IMR-90 (cell line): ENCODE data around the gene MSH4. TPM values are rescaled to one million over a fixed set of nuclear protein-coding genes. Genes with fewer than 3 reads are reported as not detected.
"Not testable (repeated sequence)": the region's sequence is repeated elsewhere in the genome, so short reads cannot be mapped to it uniquely, and the experiment has no call there.

Experiments
- ATAC-seq: fragments of 200-7000 bp; cut with Tn5 transposase; 2 replicates; pipeline ENCODE4 v1.9.1; 2020; ENCODE audit warnings: low read depth, mild to moderate bottlenecking, moderate library complexity
- BruUV-seq: library from RNA; stranded (reverse); fragments of 400-500 nt; replicated peaks from 2 replicates; lab custom pipeline; 2021; lab: Mats Ljungman, UMichigan
- CTCF ChIA-PET: fragments of 300-600 bp; formaldehyde crosslinking; extraction: SDS; loops from one replicate; lab custom pipeline; 2021; ENCODE audit warnings: antibody characterized with exemption; lab: Yijun Ruan, JAX
- POLR2A ChIA-PET: fragments of 300-600 bp; sonication (Branson Sonifier 250); formaldehyde crosslinking; loops from one replicate; lab custom pipeline; 2022; ENCODE audit warnings: antibody characterized with exemption; ENCODE audit not compliant: unreplicated experiment; lab: Charles Lee
- DNase-seq: peaks from one replicate; pipeline ENCODE4 v3.0.0; 2013
- H2AFZ ChIP-seq: replicated peaks from 2 replicates; pipeline ENCODE3; 2013; ENCODE audit warnings: low read length, mild to moderate bottlenecking; ENCODE audit not compliant: poor library complexity
- H2AK5ac ChIP-seq: 2 replicates; pipeline ENCODE4 v1.6.1; 2013; ENCODE audit warnings: low read depth, low read length, inconsistent platforms
- H2AK9ac ChIP-seq: replicated peaks from 2 replicates; pipeline ENCODE3; 2013; ENCODE audit warnings: mild to moderate bottlenecking, low read depth, low read length, moderate library complexity; ENCODE audit not compliant: poor library complexity
- H2BK120ac ChIP-seq: 2 replicates; pipeline ENCODE4 v1.6.1; 2013; ENCODE audit warnings: low read depth, low read length, inconsistent platforms
- H2BK15ac ChIP-seq: 3 replicates; pipeline ENCODE4 v1.6.1; 2013; ENCODE audit warnings: low read depth, low read length, inconsistent platforms
- H2BK20ac ChIP-seq: 2 replicates; pipeline ENCODE4 v1.6.1; 2013; ENCODE audit warnings: low read depth, mild to moderate bottlenecking, inconsistent platforms, low read length, moderate library complexity
- H2BK5ac ChIP-seq: 2 replicates; pipeline ENCODE4 v1.6.1; 2013; ENCODE audit warnings: mild to moderate bottlenecking, low read depth, low read length, inconsistent platforms; ENCODE audit not compliant: poor library complexity, severe bottlenecking
- H3K14ac ChIP-seq: replicated peaks from 2 replicates; pipeline ENCODE4 v1.6.1; 2013; ENCODE audit warnings: low read depth, low read length, inconsistent platforms
- H3K18ac ChIP-seq: 2 replicates; pipeline ENCODE4 v1.6.1; 2013; ENCODE audit warnings: low read depth, low read length, control low read depth
- H3K23ac ChIP-seq: 2 replicates; pipeline ENCODE4 v1.6.1; 2013; ENCODE audit warnings: low read depth, low read length, inconsistent platforms
- H3K27ac ChIP-seq: 2 replicates; pipeline ENCODE4 v1.5.1; 2013; ENCODE audit warnings: mild to moderate bottlenecking, control low read depth, low read length; ENCODE audit not compliant: insufficient read depth
- H3K27me3 ChIP-seq: 2 replicates; pipeline ENCODE4 v1.6.1; 2013; ENCODE audit warnings: low read length; ENCODE audit not compliant: control insufficient read depth, insufficient read depth
- H3K36me3 ChIP-seq: 2 replicates; pipeline ENCODE4 v1.6.1; 2013; ENCODE audit warnings: low read length, mixed read lengths; ENCODE audit not compliant: control insufficient read depth, insufficient read depth
- H3K4ac ChIP-seq: 2 replicates; pipeline ENCODE4 v1.6.1; 2013; ENCODE audit warnings: low read depth, low read length, inconsistent platforms
- H3K4me1 ChIP-seq: 2 replicates; pipeline ENCODE4 v1.6.1; 2013; ENCODE audit warnings: low read length, mixed read lengths; ENCODE audit not compliant: control insufficient read depth, insufficient read depth
- H3K4me2 ChIP-seq: 2 replicates; pipeline ENCODE4 v1.6.1; 2013; ENCODE audit warnings: low read depth, mild to moderate bottlenecking, control low read depth, low read length, moderate library complexity
- H3K4me3 ChIP-seq: 2 replicates; pipeline ENCODE4 v1.5.1; 2013; ENCODE audit warnings: low read depth, mild to moderate bottlenecking, control low read depth, low read length, moderate library complexity; ENCODE audit not compliant: insufficient read depth
- H3K56ac ChIP-seq: 2 replicates; pipeline ENCODE4 v1.6.1; 2013; ENCODE audit warnings: low read length, inconsistent platforms; ENCODE audit not compliant: insufficient read depth; ENCODE audit errors: extremely low read depth
- H3K79me1 ChIP-seq, 2 experiments: 2 replicates each; pipeline ENCODE4 v1.6.1; 2013; ENCODE audit warnings: low read length in 2 of 2, inconsistent platforms in 1 of 2, low read depth in 1 of 2
- H3K9ac ChIP-seq: 2 replicates; pipeline ENCODE4 v1.6.1; 2013; ENCODE audit warnings: low read depth, low read length, control low read depth
- H3K9me1 ChIP-seq: 2 replicates; pipeline ENCODE4 v1.6.1; 2013; ENCODE audit warnings: low read length, inconsistent platforms; ENCODE audit not compliant: insufficient read depth
- H3K9me3 ChIP-seq: 2 replicates; pipeline ENCODE4 v1.6.1; 2013; ENCODE audit warnings: low read length; ENCODE audit not compliant: control insufficient read depth, insufficient read depth
- H4K20me1 ChIP-seq: 2 replicates; pipeline ENCODE4 v1.6.1; 2013; ENCODE audit warnings: low read length, inconsistent platforms; ENCODE audit not compliant: insufficient read depth
- H4K5ac ChIP-seq: 2 replicates; pipeline ENCODE4 v1.6.1; 2013; ENCODE audit warnings: mild to moderate bottlenecking, low read depth, low read length, control low read depth
- H4K8ac ChIP-seq, 2 experiments: 2 replicates each; pipeline ENCODE4 v1.6.1; 2013; ENCODE audit warnings: low read depth in 2 of 2, low read length in 2 of 2, control low read depth in 1 of 2, inconsistent platforms in 1 of 2
- H4K91ac ChIP-seq: 2 replicates; pipeline ENCODE4 v1.6.1; 2013; ENCODE audit warnings: low read depth, low read length, inconsistent platforms; ENCODE audit not compliant: insufficient read depth
- WGBS, 2 experiments: methylation state at CpG; one replicate each; pipeline versions ENCODE4 v1.1.5 to v1.1.7; 2013; ENCODE audit warnings: missing lambda C conversion rate in 2 of 2; ENCODE audit not compliant: insufficient read length in 1 of 2; ENCODE audit errors: extremely low coverage in 2 of 2; 5-methylcytosine and 5-hydroxymethylcytosine counted together
- dilution Hi-C: fragments of 300-500 bp; cut with HindIII; formaldehyde crosslinking; loops from one replicate; pipeline ENCODE4 v1.14.3; 2018; ENCODE audit warnings: low sequenced_read_pairs; ENCODE audit not compliant: unreplicated experiment
- in situ Hi-C: fragments of 300-500 bp; cut with MboI; formaldehyde crosslinking; loops from 3 replicates; pipeline ENCODE4 v1.14.3; 2019; ENCODE audit warnings: low sequenced_read_pairs, inconsistent platforms, mixed read lengths
- intact Hi-C: fragments of 100-400 bp; cut with micrococcal nuclease; formaldehyde crosslinking; loops from 2 replicates; pipeline ENCODE4 v1.10.0; 2022
- polyA plus RNA-seq, 3 experiments: library from polyadenylated mRNA; depleted of rRNA; stranded (reverse); fragments of >200 nt; gene quantifications; 2 replicates each; pipeline ENCODE4 v1.2.3, GENCODE V29; 2012; ENCODE audit warnings: low replicate concordance in 1 of 3
- total RNA-seq: library from RNA; depleted of rRNA; stranded (reverse); fragments of >200 nt; gene quantifications from 2 replicates; pipeline ENCODE4 v1.2.3, GENCODE V29; 2012

The MSH4 gene
- total and polyA plus RNA-seq, 2 of the 4 experiments (the other 2 are of a cell fraction) = under 0.01 to 0.02 TPM

DNA sequence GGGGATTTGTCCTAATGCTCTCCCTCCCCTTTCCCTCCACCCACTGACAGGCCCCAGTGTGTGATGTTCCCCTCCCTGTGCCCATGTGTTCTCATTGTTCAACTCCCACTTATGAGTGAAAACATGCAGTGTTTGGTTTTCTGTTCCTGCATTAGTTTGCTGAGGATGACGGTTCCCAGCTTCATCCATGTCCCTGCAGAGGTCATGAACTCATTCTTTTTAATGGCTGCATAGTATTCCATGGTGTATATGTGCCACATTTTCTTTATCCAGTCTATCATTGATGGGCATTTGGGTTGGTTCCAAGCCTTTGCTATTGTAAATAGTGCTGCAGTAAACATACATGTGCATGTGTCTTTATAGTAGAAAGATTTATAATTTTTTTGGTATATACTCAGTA, 26.9 kb downstream of the MSH4 start:
- H3K4ac ChIP-seq, H3K27ac ChIP-seq, H3K23ac ChIP-seq, H4K91ac ChIP-seq, H4K5ac ChIP-seq, H2BK120ac ChIP-seq, H3K4me2 ChIP-seq, H2AFZ ChIP-seq, intact Hi-C loops, POLR2A ChIA-PET, dilution Hi-C loops, BruUV-seq, H4K20me1 ChIP-seq, H3K9me1 ChIP-seq, DNase-seq, ATAC-seq, H3K14ac ChIP-seq, H3K79me1 ChIP-seq, H3K27me3 ChIP-seq, H3K9ac ChIP-seq, H3K9me3 ChIP-seq, H3K18ac ChIP-seq, H2BK20ac ChIP-seq, H3K4me3 ChIP-seq, H3K36me3 ChIP-seq, H3K4me1 ChIP-seq, H2BK15ac ChIP-seq, CTCF ChIA-PET, H2AK5ac ChIP-seq, in situ Hi-C loops, H2AK9ac ChIP-seq, H4K8ac ChIP-seq, H3K56ac ChIP-seq, H2BK5ac ChIP-seq: not testable (repeated sequence)
- no CpG with 5 or more reads among the region's 1 CpG for WGBS, 2 experiments
